Hepatocyte (in vitro differentiated cells): Measurements from ENCODE around the gene UGT1A4.

ENCODE experiments used
- EZH2phosphoT487 ChIP-seq: fragments of 200-600 bp; sonication (generic); IDR thresholded peaks from one replicate; pipeline ENCODE4 v1.6.1; 2018; ENCODE audit warnings: antibody characterized with exemption, mild to moderate bottlenecking, low read depth, moderate library complexity; ENCODE audit not compliant: unreplicated experiment, severe bottlenecking
- TF ChIP-seq, protein P1 (sequence below): fragments of 200-600 bp; sonication (generic); IDR thresholded peaks from 2 replicates; pipeline ENCODE4 v1.5.1; 2016; ENCODE audit warnings: antibody characterized with exemption, mild to moderate bottlenecking; ENCODE audit not compliant: poor library complexity

GRCh38 chr2:233779722-233780121 lies 61.2 kb downstream of the UGT1A4 start:
- no peak for TF ChIP-seq EZH2phosphoT487
- TF ChIP-seq, protein P1, sequence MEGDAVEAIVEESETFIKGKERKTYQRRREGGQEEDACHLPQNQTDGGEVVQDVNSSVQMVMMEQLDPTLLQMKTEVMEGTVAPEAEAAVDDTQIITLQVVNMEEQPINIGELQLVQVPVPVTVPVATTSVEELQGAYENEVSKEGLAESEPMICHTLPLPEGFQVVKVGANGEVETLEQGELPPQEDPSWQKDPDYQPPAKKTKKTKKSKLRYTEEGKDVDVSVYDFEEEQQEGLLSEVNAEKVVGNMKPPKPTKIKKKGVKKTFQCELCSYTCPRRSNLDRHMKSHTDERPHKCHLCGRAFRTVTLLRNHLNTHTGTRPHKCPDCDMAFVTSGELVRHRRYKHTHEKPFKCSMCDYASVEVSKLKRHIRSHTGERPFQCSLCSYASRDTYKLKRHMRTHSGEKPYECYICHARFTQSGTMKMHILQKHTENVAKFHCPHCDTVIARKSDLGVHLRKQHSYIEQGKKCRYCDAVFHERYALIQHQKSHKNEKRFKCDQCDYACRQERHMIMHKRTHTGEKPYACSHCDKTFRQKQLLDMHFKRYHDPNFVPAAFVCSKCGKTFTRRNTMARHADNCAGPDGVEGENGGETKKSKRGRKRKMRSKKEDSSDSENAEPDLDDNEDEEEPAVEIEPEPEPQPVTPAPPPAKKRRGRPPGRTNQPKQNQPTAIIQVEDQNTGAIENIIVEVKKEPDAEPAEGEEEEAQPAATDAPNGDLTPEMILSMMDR, result no peak
